SK-N-SH (cell line): ENCODE results near the gene S100A8.

Experiments used
- TAF1 ChIP-seq: IDR thresholded peaks from 2 replicates; pipeline ENCODE4 v1.6.1; 2012; ENCODE audit warnings: low read depth, mild to moderate bottlenecking, low read length, moderate library complexity, borderline replicate concordance
- TEAD4 ChIP-seq: IDR thresholded peaks from 2 replicates; pipeline ENCODE4 v1.4.0; 2012; ENCODE audit warnings: mild to moderate bottlenecking, borderline replicate concordance; ENCODE audit not compliant: insufficient read depth
- TF ChIP-seq, protein P1 (sequence below): fragments of 200-600 bp; sonication (generic); IDR thresholded peaks from 2 replicates; pipeline ENCODE4 v1.6.1; 2017; ENCODE audit warnings: antibody characterized with exemption, mild to moderate bottlenecking, moderate library complexity

DNA sequence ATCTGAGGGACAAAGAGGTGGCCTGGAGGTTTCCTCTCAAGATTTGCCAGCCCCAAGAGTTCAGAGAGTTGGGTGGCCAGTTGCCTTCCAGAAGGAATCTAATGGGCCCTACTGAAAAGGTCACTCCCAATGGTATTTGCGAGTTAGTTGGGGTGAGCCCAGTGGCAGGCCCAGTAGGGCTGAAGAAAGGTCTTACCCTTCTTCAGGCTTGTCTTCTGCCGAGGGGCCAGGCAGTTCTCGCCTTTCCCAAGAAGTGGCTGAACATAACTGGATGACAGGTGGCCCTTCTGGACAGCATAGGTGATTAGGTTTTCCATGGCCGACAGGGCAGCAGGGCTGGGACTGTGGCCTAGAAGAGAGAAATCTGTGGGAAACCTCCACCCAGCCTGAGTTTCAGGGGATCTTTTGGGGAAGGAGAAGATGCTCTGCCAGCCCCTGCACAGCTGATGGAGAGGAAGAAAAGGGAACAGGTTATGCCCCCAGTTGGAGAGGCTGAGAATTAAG is 49.4 kb downstream of the S100A8 start:
- TF ChIP-seq TAF1 (no peak), TEAD4 (no peak)
- TF ChIP-seq, protein P1, sequence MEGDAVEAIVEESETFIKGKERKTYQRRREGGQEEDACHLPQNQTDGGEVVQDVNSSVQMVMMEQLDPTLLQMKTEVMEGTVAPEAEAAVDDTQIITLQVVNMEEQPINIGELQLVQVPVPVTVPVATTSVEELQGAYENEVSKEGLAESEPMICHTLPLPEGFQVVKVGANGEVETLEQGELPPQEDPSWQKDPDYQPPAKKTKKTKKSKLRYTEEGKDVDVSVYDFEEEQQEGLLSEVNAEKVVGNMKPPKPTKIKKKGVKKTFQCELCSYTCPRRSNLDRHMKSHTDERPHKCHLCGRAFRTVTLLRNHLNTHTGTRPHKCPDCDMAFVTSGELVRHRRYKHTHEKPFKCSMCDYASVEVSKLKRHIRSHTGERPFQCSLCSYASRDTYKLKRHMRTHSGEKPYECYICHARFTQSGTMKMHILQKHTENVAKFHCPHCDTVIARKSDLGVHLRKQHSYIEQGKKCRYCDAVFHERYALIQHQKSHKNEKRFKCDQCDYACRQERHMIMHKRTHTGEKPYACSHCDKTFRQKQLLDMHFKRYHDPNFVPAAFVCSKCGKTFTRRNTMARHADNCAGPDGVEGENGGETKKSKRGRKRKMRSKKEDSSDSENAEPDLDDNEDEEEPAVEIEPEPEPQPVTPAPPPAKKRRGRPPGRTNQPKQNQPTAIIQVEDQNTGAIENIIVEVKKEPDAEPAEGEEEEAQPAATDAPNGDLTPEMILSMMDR, result no peak
